Measurements from ENCODE around the gene HHLA2. TPM values are rescaled to one million over a fixed set of nuclear protein-coding genes. Genes with fewer than 3 reads are reported as not detected.

The HHLA2 gene
- total RNA-seq, 1 experiment from 2014 or later, result not detected

GRCh38 chr3:108293858-108294257, 2.5 kb upstream of the HHLA2 start:
- no peak overlapping the region for H3K27ac ChIP-seq (ENCODE audit: low read length)
- ChIA-PET CTCF (interaction anchor here (0.5 kb wide), 1 partner anchor 366 kb away, joined by 4 read pairs; no protein-coding TSS in a partner anchor), POLR2A (ENCODE audit: unreplicated experiment) (no interaction called here)
- H3K9me2 ChIP-seq (replicated peaks; ENCODE audit: low read length), result no peaks in the 10 kb centered on the region
- no peaks in the 10 kb centered on the region for H4K20me1 ChIP-seq (ENCODE audit: low read length)
- no peak for TF ChIP-seq EZH2 (IDR thresholded peaks at IDR 0.05; ENCODE audit: low read length, unreplicated experiment)
- TF ChIP-seq CTCF (conservative IDR thresholded peaks at IDR 0.05; ENCODE audit: low read depth, low read length), result no peak
- TF ChIP-seq EZH2phosphoT487 (IDR thresholded peaks at IDR 0.05; ENCODE audit: borderline replicate concordance, low read length), result no peak
- no peak overlapping the region for H3K4me2 ChIP-seq (ENCODE audit: low read length)
- intact Hi-C loops (cut with micrococcal nuclease), result no loop called here
- H2AFZ ChIP-seq (ENCODE audit: low read length), result no peak overlapping the region
- no peaks in the 10 kb centered on the region for H3K27me3 ChIP-seq (ENCODE audit: low read length)
- H3K4me3 ChIP-seq (ENCODE audit: low read length), result no peak overlapping the region
- no peaks in the 10 kb centered on the region for H3K79me2 ChIP-seq (ENCODE audit: low read length)
- H3K9ac ChIP-seq (ENCODE audit: low read length), result no peak overlapping the region
- no peaks in the 10 kb centered on the region for H3K36me3 ChIP-seq (ENCODE audit: low read depth, low read length)
- ATAC-seq (no peak), DNase-seq (no peak)
- H3K4me1 ChIP-seq (ENCODE audit: insufficient read depth, low read length), result peaks cover 11% of the 10 kb centered on the region
- no peaks in the 10 kb centered on the region for H3K9me3 ChIP-seq (ENCODE audit: low read length)
- H3F3A ChIP-seq (ENCODE audit: low read length, unreplicated experiment), result no peaks in the 10 kb centered on the region
- no TSS peak for BruUV-seq (replicated peaks)

GRCh38 chr3:108295421-108296175, 750 bp upstream of the HHLA2 start:
- Histone ChIP-seq H3F3A (ENCODE audit: low read length, unreplicated experiment) (no peaks in the 10 kb centered on the region), H4K20me1 (ENCODE audit: low read length) (no peaks in the 10 kb centered on the region), H3K79me2 (ENCODE audit: low read length) (no peaks in the 10 kb centered on the region), H3K9me3 (ENCODE audit: low read length) (no peaks in the 10 kb centered on the region), H3K4me3 (ENCODE audit: low read length) (no peak overlapping the region), H3K9me2 (replicated peaks; ENCODE audit: low read length) (no peaks in the 10 kb centered on the region), H3K27ac (ENCODE audit: low read length) (no peak overlapping the region), H2AFZ (ENCODE audit: low read length) (0 out of 2 replicates have a peak overlapping the region, but pooled peaks have one; percentile 4), H3K4me2 (ENCODE audit: low read length) (no peak overlapping the region), H3K36me3 (ENCODE audit: low read depth, low read length) (no peaks in the 10 kb centered on the region), H3K4me1 (ENCODE audit: insufficient read depth, low read length) (peaks cover 13% of the 10 kb centered on the region), H3K27me3 (ENCODE audit: low read length) (no peaks in the 10 kb centered on the region), H3K9ac (ENCODE audit: low read length) (no peak overlapping the region)
- intact Hi-C loops (cut with micrococcal nuclease), result no loop called here
- TF ChIP-seq EZH2 (IDR thresholded peaks at IDR 0.05; ENCODE audit: low read length, unreplicated experiment) (no peak), CTCF (conservative IDR thresholded peaks at IDR 0.05; ENCODE audit: low read depth, low read length) (no peak), EZH2phosphoT487 (IDR thresholded peaks at IDR 0.05; ENCODE audit: borderline replicate concordance, low read length) (no peak)
- ChIA-PET CTCF (no interaction called here), POLR2A (ENCODE audit: unreplicated experiment) (no interaction called here)
- BruUV-seq (replicated peaks), result no TSS peak
- ATAC-seq, result no peak
- peak; percentile 26 for DNase-seq

- BruUV-seq (replicated peaks), result no TSS peak
- ChIA-PET CTCF (no interaction called here), POLR2A (ENCODE audit: unreplicated experiment) (no interaction called here)
- intact Hi-C loops (cut with micrococcal nuclease), result no loop called here
- no peaks in the 10 kb centered on the region for H3K36me3 ChIP-seq (ENCODE audit: low read depth, low read length)
- DNase-seq (no peak), ATAC-seq (no peak)
- no peaks in the 10 kb centered on the region for H3K9me2 ChIP-seq (replicated peaks; ENCODE audit: low read length)
- no peaks in the 10 kb centered on the region for H4K20me1 ChIP-seq (ENCODE audit: low read length)
- no peaks in the 10 kb centered on the region for H3K9me3 ChIP-seq (ENCODE audit: low read length)
- no peak overlapping the region for H3K9ac ChIP-seq (ENCODE audit: low read length)
- peaks cover 24% of the 10 kb centered on the region for H3K4me1 ChIP-seq (ENCODE audit: insufficient read depth, low read length)
- H3K4me3 ChIP-seq (ENCODE audit: low read length), result no peak overlapping the region
- H3K27ac ChIP-seq (ENCODE audit: low read length), result no peak overlapping the region
- TF ChIP-seq EZH2 (IDR thresholded peaks at IDR 0.05; ENCODE audit: low read length, unreplicated experiment), result no peak
- TF ChIP-seq CTCF (conservative IDR thresholded peaks at IDR 0.05; ENCODE audit: low read depth, low read length), result no peak
- TF ChIP-seq EZH2phosphoT487 (IDR thresholded peaks at IDR 0.05; ENCODE audit: borderline replicate concordance, low read length), result no peak
- H3K79me2 ChIP-seq (ENCODE audit: low read length), result no peaks in the 10 kb centered on the region
- no peaks in the 10 kb centered on the region for H3K27me3 ChIP-seq (ENCODE audit: low read length)
- H2AFZ ChIP-seq (ENCODE audit: low read length), result no peak overlapping the region
- H3K4me2 ChIP-seq (ENCODE audit: low read length), result no peak overlapping the region
- H3F3A ChIP-seq (ENCODE audit: low read length, unreplicated experiment), result no peaks in the 10 kb centered on the region
These were observed 1.3 kb downstream of the HHLA2 start for GRCh38 chr3:108297647-108298046.

All from PC-3 (cell line).